H1 (cell line): ENCODE results near the gene ZC3H12C. TPM values are rescaled to one million over a fixed set of nuclear protein-coding genes. Genes with fewer than 3 reads are reported as not detected.

Experiments used
- CTCF ChIA-PET: fragments of 300-600 bp; sonication (Branson Sonifier 250); formaldehyde crosslinking; loops from one replicate; lab custom pipeline; 2021; ENCODE audit not compliant: partially characterized antibody; lab: Charles Lee
- POLR2A ChIA-PET: fragments of 300-600 bp; sonication (Branson Sonifier 250); formaldehyde crosslinking; loops from one replicate; lab custom pipeline; 2021; ENCODE audit warnings: inconsistent platforms; ENCODE audit not compliant: partially characterized antibody; lab: Charles Lee
- DNase-seq, 2 experiments: peaks; one replicate each; pipeline versions ENCODE4 v3.0.0 to v3.0.0-alpha.2; 2010 to 2022; ENCODE audit warnings: low spot score in 2 of 2, low read depth in 1 of 2, mixed read lengths in 1 of 2
- FAIRE-seq: peaks from 2 replicates; lab custom pipeline; 2011; peaks lifted over from hg19 to GRCh38; lab: Jason Lieb, UNC
- H2AFZ ChIP-seq: 2 replicates; pipeline ENCODE4 v1.8.1; 2012; ENCODE audit warnings: low read length, inconsistent platforms
- H2AK5ac ChIP-seq: 2 replicates; pipeline ENCODE4 v1.6.1; 2013; ENCODE audit warnings: low read depth, low read length
- H2BK120ac ChIP-seq: replicated peaks from 2 replicates; pipeline ENCODE3; 2013; ENCODE audit warnings: low read depth, low read length, inconsistent platforms
- H2BK12ac ChIP-seq: 2 replicates; pipeline ENCODE4 v1.6.1; 2013; ENCODE audit warnings: low read depth, low read length
- H2BK15ac ChIP-seq: 2 replicates; pipeline ENCODE4 v1.6.1; 2013; ENCODE audit warnings: low read length
- H2BK20ac ChIP-seq: 2 replicates; pipeline ENCODE4 v1.6.1; 2013; ENCODE audit warnings: low read length
- H2BK5ac ChIP-seq: 2 replicates; pipeline ENCODE4 v1.6.1; 2013; ENCODE audit warnings: low read depth, low read length
- H3K14ac ChIP-seq: 2 replicates; pipeline ENCODE4 v1.6.1; 2013; ENCODE audit warnings: inconsistent platforms; ENCODE audit not compliant: insufficient read length
- H3K18ac ChIP-seq: 2 replicates; pipeline ENCODE4 v1.6.1; 2013; ENCODE audit warnings: low read length; ENCODE audit errors: extremely low read depth
- H3K23ac ChIP-seq: 2 replicates; pipeline ENCODE4 v1.6.1; 2013; ENCODE audit warnings: inconsistent platforms; ENCODE audit not compliant: insufficient read length
- H3K23me2 ChIP-seq: 2 replicates; pipeline ENCODE4 v1.6.1; 2013; ENCODE audit warnings: low read depth, low read length
- H3K27ac ChIP-seq: 2 replicates; pipeline ENCODE4 v1.6.1; 2011; ENCODE audit warnings: low read depth, low read length, inconsistent platforms
- H3K27me3 ChIP-seq, 4 experiments: replicated peaks in 1 of 4; 1 replicate in 1 of 4; 2 replicates in 3 of 4; pipeline versions ENCODE4 v1.6.1 to v1.8.1; 2011 to 2013; ENCODE audit warnings: low read length in 3 of 4, mild to moderate bottlenecking in 3 of 4, inconsistent platforms in 2 of 4, mixed read lengths in 2 of 4, moderate library complexity in 1 of 4; ENCODE audit not compliant: control insufficient read depth in 3 of 4, insufficient read depth in 3 of 4; ENCODE audit errors: extremely low read depth in 1 of 4
- H3K36me3 ChIP-seq, 4 experiments: 2 replicates each; pipeline versions ENCODE4 v1.6.1 to v1.8.1; 2011 to 2013; ENCODE audit warnings: mild to moderate bottlenecking in 4 of 4, low read length in 3 of 4, moderate library complexity in 2 of 4, control low read depth in 1 of 4, inconsistent platforms in 1 of 4; ENCODE audit not compliant: insufficient read depth in 4 of 4, control insufficient read depth in 2 of 4
- H3K4ac ChIP-seq: replicated peaks from 2 replicates; pipeline ENCODE3; 2013; ENCODE audit warnings: low read length, low read depth, mixed read lengths, inconsistent platforms; ENCODE audit not compliant: insufficient read length
- H3K4me1 ChIP-seq, 4 experiments: replicated peaks in 1 of 4; 1 replicate in 1 of 4; 2 replicates in 3 of 4; pipeline versions ENCODE4 v1.6.1 to v1.8.1; 2011 to 2013; ENCODE audit warnings: low read length in 3 of 4, inconsistent platforms in 2 of 4, mixed read lengths in 1 of 4; ENCODE audit not compliant: insufficient read depth in 4 of 4, control insufficient read depth in 3 of 4
- H3K4me2 ChIP-seq, 2 experiments: 2 replicates each; pipeline versions ENCODE4 v1.6.1 to v1.8.1; 2011 to 2013; ENCODE audit warnings: low read depth in 2 of 2, low read length in 2 of 2, control low read depth in 1 of 2, inconsistent platforms in 1 of 2, mild to moderate bottlenecking in 1 of 2; ENCODE audit not compliant: insufficient read depth in 1 of 2
- H3K4me3 ChIP-seq, 4 experiments: fragments of 200-600, 300-600 bp in 1 of 4; sonication (generic), shearing (Covaris generic), sonication (Bioruptor Twin) in 1 of 4; 2 replicates each; pipeline versions ENCODE4 v1.5.1 to v1.8.1; 2011 to 2016; ENCODE audit warnings: low read length in 4 of 4, low read depth in 3 of 4, control low read depth in 2 of 4, inconsistent platforms in 2 of 4, mild to moderate bottlenecking in 2 of 4, mixed read lengths in 1 of 4, moderate library complexity in 1 of 4; ENCODE audit not compliant: insufficient read depth in 2 of 4; ENCODE audit errors: extremely low read depth in 1 of 4
- H3K56ac ChIP-seq: replicated peaks from 2 replicates; pipeline ENCODE3; 2013; ENCODE audit warnings: low read depth, mild to moderate bottlenecking, mixed read lengths, low read length, inconsistent platforms; ENCODE audit not compliant: insufficient read length
- H3K79me1 ChIP-seq: 2 replicates; pipeline ENCODE4 v1.6.1; 2013; ENCODE audit warnings: low read depth, low read length, control low read depth
- H3K79me2 ChIP-seq, 2 experiments: 2 replicates each; pipeline versions ENCODE4 v1.6.1 to v1.8.1; 2012 to 2013; ENCODE audit warnings: low read length in 2 of 2, mild to moderate bottlenecking in 2 of 2, inconsistent platforms in 1 of 2; ENCODE audit not compliant: insufficient read depth in 2 of 2, control insufficient read depth in 1 of 2
- H3K9ac ChIP-seq, 4 experiments: replicated peaks in 1 of 4; 1 replicate in 1 of 4; 2 replicates in 3 of 4; pipeline versions ENCODE4 v1.6.1 to v1.8.1; 2011 to 2013; ENCODE audit warnings: low read depth in 3 of 4, low read length in 3 of 4, control low read depth in 2 of 4, mild to moderate bottlenecking in 2 of 4, moderate library complexity in 2 of 4, inconsistent platforms in 1 of 4; ENCODE audit errors: extremely low read depth in 1 of 4
- H3K9me3 ChIP-seq, 2 experiments: 2 replicates each; pipeline versions ENCODE4 v1.6.1 to v1.8.1; 2012 to 2013; ENCODE audit warnings: mild to moderate bottlenecking in 2 of 2, moderate library complexity in 2 of 2, control low read depth in 1 of 2, inconsistent platforms in 1 of 2, low read depth in 1 of 2, low read length in 1 of 2, mixed read lengths in 1 of 2; ENCODE audit not compliant: insufficient read depth in 2 of 2
- H4K20me1 ChIP-seq, 2 experiments: replicated peaks in 1 of 2; 2 replicates each; pipeline versions ENCODE3 to v1.8.1; 2011 to 2013; ENCODE audit warnings: inconsistent platforms in 2 of 2, low read length in 2 of 2, mild to moderate bottlenecking in 1 of 2; ENCODE audit not compliant: insufficient read depth in 2 of 2, control insufficient read depth in 1 of 2
- H4K5ac ChIP-seq: 2 replicates; pipeline ENCODE4 v1.6.1; 2013; ENCODE audit warnings: low read length, low read depth, mixed read lengths, inconsistent platforms; ENCODE audit not compliant: insufficient read length
- H4K8ac ChIP-seq: 2 replicates; pipeline ENCODE4 v1.8.0; 2013; ENCODE audit warnings: mild to moderate bottlenecking, moderate library complexity, low read length, inconsistent platforms; ENCODE audit not compliant: insufficient read depth; ENCODE audit errors: extremely low read depth
- H4K91ac ChIP-seq: replicated peaks from 2 replicates; pipeline ENCODE3; 2013; ENCODE audit warnings: low read length, mixed read lengths, inconsistent platforms; ENCODE audit not compliant: insufficient read length
- CTBP2 ChIP-seq: IDR thresholded peaks from 2 replicates; pipeline ENCODE4 v1.7.0; 2011; ENCODE audit warnings: borderline replicate concordance, mild to moderate bottlenecking, moderate library complexity, mixed read lengths, low read length; ENCODE audit not compliant: insufficient read depth, insufficient read length
- CTCF ChIP-seq, 3 experiments: IDR thresholded peaks; 1 replicate in 2 of 3; 2 replicates in 1 of 3; pipeline versions ENCODE4 v1.5.1 to v1.6.1; 2011; ENCODE audit warnings: low read length in 3 of 3, mild to moderate bottlenecking in 3 of 3, inconsistent platforms in 2 of 3, low read depth in 1 of 3, moderate library complexity in 1 of 3; ENCODE audit not compliant: insufficient read depth in 1 of 3; ENCODE audit errors: control extremely low read depth in 1 of 3
- GTF2F1 ChIP-seq: IDR thresholded peaks from 2 replicates; pipeline ENCODE4 v1.6.1; 2012; ENCODE audit warnings: low read depth, low read length, improper control_type of control experiment, borderline replicate concordance
- RXRA ChIP-seq: IDR thresholded peaks from 2 replicates; pipeline ENCODE4 v1.6.1; 2011; ENCODE audit warnings: low read depth, mild to moderate bottlenecking, low read length, moderate library complexity; ENCODE audit not compliant: insufficient read depth
- SAP30 ChIP-seq: fragments of 300-600 bp; sonication (generic); IDR thresholded peaks from 2 replicates; pipeline ENCODE4 v1.7.1; 2012; ENCODE audit warnings: low read length, moderate library complexity, mild to moderate bottlenecking, inconsistent platforms; ENCODE audit not compliant: insufficient read depth, insufficient replicate concordance
- SIX5 ChIP-seq: IDR thresholded peaks from 2 replicates; pipeline ENCODE4 v1.6.1; 2011; ENCODE audit warnings: mild to moderate bottlenecking, low read depth, low read length
- USF2 ChIP-seq: IDR thresholded peaks from 2 replicates; pipeline ENCODE4 v1.6.1; 2011; ENCODE audit warnings: low read length, improper control_type of control experiment
- polyA plus RNA-seq, 7 experiments: library from polyadenylated mRNA; depleted of rRNA in 3 of 7; stranded (reverse) in 5 of 7; unstranded in 2 of 7; fragments of >200 nt in 5 of 7; fragments of 200-250 nt in 2 of 7; gene quantifications; 1 replicate in 5 of 7; 2 replicates in 1 of 7; 4 replicates in 1 of 7; pipeline versions ENCODE4 v1.2.1 to v1.2.3, GENCODE V29; 2011 to 2013; ENCODE audit warnings: missing spikeins in 2 of 7, mixed read lengths in 2 of 7
- total RNA-seq: library from RNA; stranded (reverse); fragmentation: NEBNext Ultra II Directional; extraction: Animal tissue kit (Norgen Biotek cat#: 25700); gene quantifications from 2 replicates; pipeline ENCODE4 v1.2.1, GENCODE V29; 2021

ZC3H12C gene
- total and polyA plus RNA-seq, 2 of the 8 experiments (the other 6 are each of a cell fraction or from before 2014, with no cell fraction given), result 2.0 to 2.7 TPM

- Histone ChIP-seq H4K20me1 (no peaks in the 10 kb centered on the region), H2AK5ac (no peak overlapping the region), H3K9me3 (no peaks in the 10 kb centered on the region), H3K23ac (no peak overlapping the region), H3K27ac (no peak overlapping the region), H3K79me2 (no peaks in the 10 kb centered on the region), H3K4me3 (no peak overlapping the region), H2AFZ (no peak overlapping the region), H2BK120ac (no peak overlapping the region), H3K14ac (no peak overlapping the region), H3K79me1 (no peaks in the 10 kb centered on the region), H2BK20ac (no peak overlapping the region), H3K56ac (no peak overlapping the region), H3K36me3 (no peaks in the 10 kb centered on the region), H3K9ac (no peak overlapping the region), H3K4me1 (peaks cover 3 to 10% (median 8%) of the 10 kb centered on the region in 4 experiments; a peak in 4 of 7 replicates), H2BK12ac (no peak overlapping the region), H3K27me3 (no peaks in the 10 kb centered on the region), H4K5ac (no peak overlapping the region), H4K91ac (no peak overlapping the region), H3K4me2 (no peak overlapping the region), H3K4ac (no peak overlapping the region), H3K23me2 (no peaks in the 10 kb centered on the region), H2BK5ac (no peak overlapping the region), H3K18ac (no peak overlapping the region), H2BK15ac (no peak overlapping the region), H4K8ac (no peak overlapping the region)
- DNase-seq, result no peak
- CTCF ChIA-PET, result no interaction called here
- TF ChIP-seq USF2 (no peak), CTCF (IDR thresholded peaks at IDR 0.05; ENCODE audit: control extremely low read depth in 1 of 3, insufficient read depth in 1 of 3, low read depth in 1 of 3, low read length in 3 of 3) (no peak), SAP30 (no peak), GTF2F1 (no peak), SIX5 (no peak), CTBP2 (no peak), RXRA (no peak)
- POLR2A ChIA-PET, result no interaction called here
- no peak for FAIRE-seq
Measured at GRCh38 chr11:110072930-110073329, 20.3 kb upstream of the ZC3H12C start.
